Lung microvascular endothelial cell (primary cell): ENCODE data around the gene COLEC11. TPM values are rescaled to one million over a fixed set of nuclear protein-coding genes. Genes with fewer than 3 reads are reported as not detected.
A peak's percentile ranks its signal among the peaks of the same experiment; 100 is the strongest.

ENCODE experiments used
- DNase-seq, 2 donors: peaks; one replicate each; pipeline versions ENCODE4 v3.0.0 to v3.0.0-alpha.2; 2010; ENCODE audit warnings: low read depth in 2 of 2
- total RNA-seq: library from RNA; depleted of rRNA; stranded (reverse); fragments of >200 nt; gene quantifications from 2 replicates; pipeline ENCODE4 v1.2.1, GENCODE V29; 2014

Gene COLEC11
- total RNA-seq, 1 donor from 2014 or later: 0.40 TPM

DNA sequence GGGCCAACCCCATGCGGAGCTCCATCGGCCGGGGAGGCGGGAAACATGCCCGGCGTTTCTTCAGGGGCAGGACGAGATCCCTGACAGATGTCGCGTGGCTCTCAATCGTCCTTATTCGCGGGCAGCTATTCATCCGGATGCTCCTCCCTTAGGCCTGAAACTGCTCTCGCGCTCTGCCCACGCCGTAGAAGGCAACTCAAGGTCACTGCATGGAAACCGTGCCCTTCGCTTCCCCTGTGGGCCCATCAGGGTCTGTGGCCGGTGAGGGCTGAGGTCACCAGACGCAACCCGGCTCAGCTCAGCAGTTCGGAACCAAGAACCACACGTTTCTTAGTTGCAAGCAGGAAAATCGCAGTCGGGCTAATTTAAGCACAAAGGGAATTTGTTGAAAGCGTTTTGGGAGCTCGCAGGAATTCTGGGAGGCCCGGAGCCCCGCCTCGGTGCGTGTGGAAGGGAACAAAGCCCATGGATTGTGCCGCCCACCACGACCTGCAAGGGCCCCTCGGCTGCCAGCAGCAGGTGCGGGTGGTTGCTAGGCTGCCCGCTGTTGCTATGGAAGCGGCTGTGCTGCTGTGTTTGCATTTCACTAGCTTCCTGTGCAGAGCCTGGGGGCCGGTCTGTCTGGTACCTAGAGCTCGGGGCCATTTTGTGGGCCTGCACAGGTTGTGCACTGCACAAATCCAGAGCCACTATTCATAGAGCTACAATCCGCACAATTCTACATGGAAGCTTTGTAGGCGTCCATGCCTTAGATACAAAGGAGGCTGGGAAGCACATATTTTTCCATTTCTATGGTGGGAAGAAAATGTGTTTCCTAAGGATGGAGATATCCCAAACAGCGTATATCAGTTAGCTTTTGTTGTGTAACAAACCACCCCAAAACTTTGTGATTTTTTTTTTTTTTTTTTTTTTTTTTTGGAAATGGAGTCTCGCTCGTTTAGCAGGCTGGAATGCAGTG lies 57.1 kb downstream of the COLEC11 start:
- DNase-seq: peak; percentile 61 to 65

GRCh38 chr2:3652896-3653625 lies 58.1 kb downstream of the COLEC11 start:
- no peak for DNase-seq

- DNase-seq: no peak
Measured at GRCh38 chr2:3654011-3654410, 59.1 kb downstream of the COLEC11 start.

DNA sequence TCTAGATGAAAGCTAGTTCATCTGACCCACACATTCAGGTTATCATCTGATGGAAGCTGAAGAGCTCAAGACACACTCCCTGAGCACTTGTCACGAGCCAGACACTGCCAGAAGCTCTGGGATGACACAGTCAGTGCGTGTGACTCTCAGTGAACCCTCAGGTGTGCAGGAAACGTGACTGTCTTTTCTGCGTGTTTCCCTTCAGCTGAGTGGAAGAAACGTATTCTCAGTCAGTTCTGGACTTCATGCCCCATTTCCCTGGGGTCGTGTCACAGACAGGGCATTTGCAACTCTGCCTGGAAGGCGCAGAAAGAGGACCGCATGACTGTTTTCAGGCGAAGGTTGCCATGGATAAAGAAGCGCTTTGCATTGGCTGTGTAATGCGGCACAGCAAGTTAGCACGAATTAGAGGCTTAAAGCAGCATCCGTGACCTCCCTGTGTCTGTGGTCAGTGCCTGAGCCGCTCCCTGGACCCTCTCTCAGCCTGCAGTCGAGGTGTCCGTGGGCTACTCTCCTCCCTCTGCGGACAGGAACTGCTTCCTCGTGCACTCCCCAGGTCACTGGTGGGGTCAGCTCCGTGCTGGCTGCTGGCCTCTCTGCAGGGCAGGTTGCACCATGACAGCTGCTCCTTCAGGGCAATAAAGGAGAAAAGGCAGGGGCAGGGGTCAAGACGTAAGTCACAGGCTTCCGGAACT lies 59.8 kb downstream of the COLEC11 start:
- DNase-seq: no peak

GRCh38 chr2:3655871-3656761 lies 61.2 kb downstream of the COLEC11 start:
- DNase-seq: no peak

GRCh38 chr2:3656762-3657721 lies 62.1 kb downstream of the COLEC11 start:
- no peak for DNase-seq

DNA sequence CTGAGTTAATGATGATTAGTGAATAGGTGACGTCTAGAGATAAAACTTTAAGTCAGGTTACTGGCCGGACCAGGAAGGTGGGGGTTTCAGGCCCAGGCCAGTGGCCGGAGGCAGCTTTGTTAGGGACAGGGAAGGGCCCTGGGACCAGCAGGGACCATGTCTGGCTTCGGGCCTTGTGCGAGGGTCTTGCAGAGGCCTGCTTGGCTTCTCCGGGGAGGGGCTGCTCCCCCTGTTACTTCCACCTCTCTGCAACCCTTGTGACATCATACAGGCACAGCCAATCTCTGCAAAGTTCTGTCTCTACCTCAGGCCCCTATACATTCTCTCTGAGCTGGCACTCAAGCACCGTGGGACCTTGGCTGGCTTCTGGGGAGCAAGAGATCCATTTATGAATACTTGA lies 63.0 kb downstream of the COLEC11 start, which contains the start of gene ALLC:
TSS of gene ALLC (plus strand) at position 320 of the 400 bp plus-strand sequence. CDS start 12,958 bp downstream, outside the sequence.
- no peak for DNase-seq

DNA sequence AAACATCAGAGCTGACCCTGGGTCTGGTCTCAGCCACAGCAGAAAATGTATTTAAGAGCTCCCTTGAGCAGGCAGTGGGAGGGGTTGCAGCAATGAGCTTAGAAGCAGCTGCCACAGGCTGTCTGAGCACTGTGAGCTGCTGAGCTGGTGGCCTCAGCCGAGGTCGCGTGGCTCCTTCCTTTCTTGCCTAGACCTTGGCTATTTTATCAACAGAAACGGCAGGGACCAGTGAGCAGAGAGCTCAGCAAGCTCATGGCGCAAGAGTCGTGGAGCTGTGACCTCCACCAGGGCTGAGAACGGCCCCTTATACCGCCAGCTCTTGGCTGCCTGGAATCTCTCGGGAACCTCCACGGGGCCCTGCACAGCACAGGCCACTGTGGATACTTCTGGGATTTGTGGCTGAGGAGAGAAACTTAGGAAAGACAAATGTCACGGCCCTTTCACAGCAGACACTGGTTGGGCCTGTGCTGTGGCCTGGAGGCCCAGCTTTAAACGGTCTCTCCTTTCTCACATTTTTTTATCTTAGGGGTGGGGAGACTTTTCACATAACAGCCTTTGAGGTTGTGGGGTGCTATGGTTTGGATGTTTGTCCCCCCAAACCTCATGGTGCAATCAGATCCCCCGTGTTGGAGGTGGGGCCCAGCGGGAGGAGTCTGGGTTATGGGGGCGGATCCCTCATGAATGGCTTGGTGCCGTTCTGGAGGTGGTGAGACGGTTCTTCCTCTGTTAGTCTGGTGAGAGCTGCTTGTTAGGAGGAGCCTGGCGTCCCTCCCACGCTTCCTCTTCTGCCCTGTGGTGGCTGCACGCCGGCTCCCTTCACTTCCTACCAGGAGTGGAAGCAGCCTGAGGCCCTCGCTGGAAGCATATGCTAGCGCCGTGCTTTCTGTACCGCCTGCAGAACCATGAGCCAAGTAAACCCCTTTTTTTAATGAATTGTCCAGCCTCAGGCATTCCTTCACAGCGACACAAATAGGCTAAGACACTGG lies 64.8 kb downstream of the COLEC11 start:
- DNase-seq: no peak

DNA sequence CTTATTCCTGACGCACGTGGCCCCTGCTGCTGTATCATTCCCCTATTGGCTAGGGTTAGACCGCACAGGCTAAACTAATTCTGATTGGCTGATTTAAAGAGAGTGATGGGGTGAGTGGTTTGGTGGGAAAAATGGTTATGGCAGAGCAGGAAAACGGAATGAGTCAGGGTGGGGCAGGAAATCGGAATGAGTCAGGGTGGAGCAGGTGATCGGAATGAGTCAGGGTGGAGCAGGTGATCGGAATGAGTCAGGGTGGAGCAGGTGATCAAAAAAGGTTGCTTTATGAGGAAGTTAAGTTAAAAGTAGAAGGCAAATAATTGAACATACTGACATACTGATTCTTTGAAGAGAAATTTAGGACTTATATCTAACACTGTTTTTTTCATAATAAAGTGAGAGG lies 65.7 kb downstream of the COLEC11 start:
- DNase-seq: peak in 1 of 2 donors; percentile 51

DNA sequence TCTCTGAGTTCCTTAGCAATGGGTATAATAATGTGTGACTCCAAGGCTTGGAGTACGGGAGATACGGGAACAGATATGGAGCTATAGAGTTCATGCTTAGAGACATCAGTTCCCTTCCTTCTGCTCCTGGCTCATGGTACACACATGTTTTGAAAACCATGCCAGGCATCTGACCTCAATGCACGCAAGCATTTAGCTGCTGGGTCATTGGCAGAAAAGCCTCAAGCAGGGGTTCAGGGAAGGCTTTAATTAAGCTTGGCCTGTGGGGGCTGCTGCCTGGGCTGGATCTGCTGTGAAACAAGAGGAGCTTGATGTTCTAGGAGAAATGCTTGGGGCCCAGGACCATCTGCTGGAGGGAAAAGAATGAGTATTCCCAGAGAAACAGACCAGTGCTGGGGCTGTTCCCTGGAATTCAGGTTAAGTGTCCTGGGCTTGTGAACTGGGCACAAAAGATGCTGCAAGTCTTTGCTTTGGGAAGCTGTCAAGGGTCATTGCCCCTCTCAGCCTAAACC lies 66.3 kb downstream of the COLEC11 start:
- no peak for DNase-seq

- peak in 1 of 2 donors; percentile 76 for DNase-seq
Measured at GRCh38 chr2:3662239-3662638, 67.3 kb downstream of the COLEC11 start.

DNA sequence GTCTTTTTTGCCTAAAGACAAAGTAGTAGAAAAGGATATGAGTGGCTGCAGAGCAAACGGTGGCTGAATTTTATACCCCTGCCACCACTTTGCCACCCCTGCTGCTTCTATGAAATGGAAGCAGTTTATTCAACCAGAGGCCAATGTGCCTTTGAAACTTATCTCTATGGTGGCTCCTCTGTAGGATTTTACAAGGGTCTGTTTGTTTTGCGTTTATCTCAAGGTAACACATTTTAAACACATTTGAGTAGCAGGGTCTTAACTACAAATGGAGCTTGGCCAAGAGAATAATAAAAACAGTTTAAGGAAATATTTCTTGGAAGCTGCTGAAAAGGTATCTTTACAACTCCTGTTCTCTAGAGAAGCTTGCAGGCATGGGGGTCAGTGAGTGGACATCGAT lies 69.2 kb downstream of the COLEC11 start:
- no peak for DNase-seq

DNA sequence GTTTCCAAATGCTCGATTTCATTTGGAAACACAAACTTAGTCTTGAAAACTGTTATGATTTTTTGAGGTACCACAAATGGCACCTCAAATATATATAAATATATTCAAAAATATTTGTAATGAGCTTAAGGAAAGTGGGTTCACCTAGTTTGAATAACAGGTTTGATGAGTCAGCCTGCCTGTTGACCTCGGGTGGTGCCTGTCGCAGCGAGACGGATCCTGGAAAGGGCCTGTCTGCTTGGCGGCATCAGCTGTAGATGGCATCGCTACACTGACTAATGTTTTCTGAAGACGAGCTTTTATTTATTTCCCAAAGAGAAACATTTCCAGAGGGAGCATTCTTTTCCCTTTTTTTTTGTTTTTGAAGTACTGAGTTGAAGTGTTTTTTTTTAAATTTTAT lies 70.0 kb downstream of the COLEC11 start:
- no peak for DNase-seq

DNA sequence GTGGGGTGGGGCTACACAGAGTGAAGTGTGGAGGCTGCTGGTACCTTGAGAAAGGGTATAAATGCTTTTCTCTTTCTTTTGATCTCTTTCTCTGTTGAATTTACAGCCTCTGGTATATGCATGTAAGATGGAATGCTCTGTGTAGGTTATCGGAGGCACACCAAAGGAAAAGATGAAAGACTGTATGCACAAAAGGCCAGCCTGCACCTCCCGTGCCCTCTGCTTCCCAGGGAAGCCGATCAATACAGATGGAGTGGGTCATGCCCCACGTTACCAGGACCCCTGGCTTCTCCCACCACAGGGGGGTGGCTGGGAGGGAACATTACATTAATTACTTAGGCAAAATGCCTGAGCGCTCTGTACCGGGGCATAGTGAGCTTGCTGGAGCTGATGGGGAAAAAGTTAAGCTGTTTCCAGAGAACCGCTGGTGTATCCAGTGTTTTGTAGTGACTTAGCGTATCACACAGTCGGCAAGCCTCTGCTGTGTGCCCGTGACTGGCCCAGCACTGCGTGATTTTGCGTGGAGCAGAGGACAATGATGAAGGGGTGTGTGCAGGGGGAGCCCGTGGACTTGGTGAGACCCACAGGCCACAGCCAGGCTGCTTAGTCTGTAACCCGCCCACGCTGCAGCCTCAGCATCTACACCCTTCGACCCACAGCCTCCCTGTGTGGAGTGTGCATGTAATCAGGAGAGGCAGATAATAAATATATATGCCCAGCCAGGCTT lies 71.1 kb downstream of the COLEC11 start:
- no peak for DNase-seq

GRCh38 chr2:3666613-3666975 lies 71.7 kb downstream of the COLEC11 start:
- no peak for DNase-seq

- DNase-seq: peak in 1 of 2 donors; percentile 84
Measured at GRCh38 chr2:3667151-3667631, 72.3 kb downstream of the COLEC11 start.

DNA sequence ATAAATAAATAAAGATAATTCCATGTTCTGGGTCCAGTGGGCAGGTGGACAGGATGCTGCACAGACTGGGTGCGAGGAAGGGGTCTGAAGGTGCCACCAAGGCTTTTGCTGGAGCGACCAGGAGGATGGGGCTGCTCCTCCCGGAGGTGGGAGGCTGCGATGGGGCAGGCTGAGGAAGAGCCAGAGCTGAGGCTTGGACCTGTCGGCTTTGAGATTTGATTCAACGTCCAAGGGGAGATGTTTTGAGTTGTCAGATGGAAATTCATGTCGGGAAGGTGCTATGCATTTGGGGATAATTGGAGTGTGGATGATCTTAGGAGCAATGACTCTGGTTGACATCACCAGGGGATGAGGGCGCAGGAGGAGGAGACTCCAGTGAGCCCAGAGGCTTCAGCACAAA lies 74.7 kb downstream of the COLEC11 start:
- no peak for DNase-seq
